ENCODE results near the gene NTS.

The NTS gene

GRCh38 chr12:85834378-85834777 lies 39.7 kb upstream of the NTS start:
- POLR2A ChIA-PET, result no interaction called here
- CTCF ChIA-PET, result no interaction called here
- TF ChIP-seq OSR2 (tag by site-specific recombination; IDR thresholded peaks at IDR 0.05), result peak; percentile 89
- TF ChIP-seq ZNF433 (tag by site-specific recombination; IDR thresholded peaks at IDR 0.05; ENCODE audit: low read depth), result no peak
- no peak for TF ChIP-seq ZNF571 (tag by site-specific recombination; IDR thresholded peaks at IDR 0.05)
- peak; percentile 30; the same call in 1 of the 2 replicates for TF ChIP-seq ZNF76 (tag by site-specific recombination; IDR thresholded peaks at IDR 0.05; ENCODE audit: borderline replicate concordance, low read depth)
- TF ChIP-seq ZNF768 (tag by site-specific recombination; IDR thresholded peaks at IDR 0.05), result no peak
- TF ChIP-seq, protein P1, sequence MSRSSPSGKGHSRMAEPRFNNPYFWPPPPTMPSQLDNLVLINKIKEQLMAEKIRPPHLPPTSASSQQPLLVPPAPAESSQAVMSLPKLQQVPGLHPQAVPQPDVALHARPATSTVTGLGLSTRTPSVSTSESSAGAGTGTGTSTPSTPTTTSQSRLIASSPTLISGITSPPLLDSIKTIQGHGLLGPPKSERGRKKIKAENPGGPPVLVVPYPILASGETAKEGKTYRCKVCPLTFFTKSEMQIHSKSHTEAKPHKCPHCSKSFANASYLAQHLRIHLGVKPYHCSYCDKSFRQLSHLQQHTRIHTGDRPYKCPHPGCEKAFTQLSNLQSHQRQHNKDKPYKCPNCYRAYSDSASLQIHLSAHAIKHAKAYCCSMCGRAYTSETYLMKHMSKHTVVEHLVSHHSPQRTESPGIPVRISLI (tag by site-specific recombination; IDR thresholded peaks at IDR 0.05), result no peak
- peak; percentile 63 for TF ChIP-seq ZNF600 (tag by site-specific recombination; IDR thresholded peaks at IDR 0.05)
- TF ChIP-seq, protein P2, sequence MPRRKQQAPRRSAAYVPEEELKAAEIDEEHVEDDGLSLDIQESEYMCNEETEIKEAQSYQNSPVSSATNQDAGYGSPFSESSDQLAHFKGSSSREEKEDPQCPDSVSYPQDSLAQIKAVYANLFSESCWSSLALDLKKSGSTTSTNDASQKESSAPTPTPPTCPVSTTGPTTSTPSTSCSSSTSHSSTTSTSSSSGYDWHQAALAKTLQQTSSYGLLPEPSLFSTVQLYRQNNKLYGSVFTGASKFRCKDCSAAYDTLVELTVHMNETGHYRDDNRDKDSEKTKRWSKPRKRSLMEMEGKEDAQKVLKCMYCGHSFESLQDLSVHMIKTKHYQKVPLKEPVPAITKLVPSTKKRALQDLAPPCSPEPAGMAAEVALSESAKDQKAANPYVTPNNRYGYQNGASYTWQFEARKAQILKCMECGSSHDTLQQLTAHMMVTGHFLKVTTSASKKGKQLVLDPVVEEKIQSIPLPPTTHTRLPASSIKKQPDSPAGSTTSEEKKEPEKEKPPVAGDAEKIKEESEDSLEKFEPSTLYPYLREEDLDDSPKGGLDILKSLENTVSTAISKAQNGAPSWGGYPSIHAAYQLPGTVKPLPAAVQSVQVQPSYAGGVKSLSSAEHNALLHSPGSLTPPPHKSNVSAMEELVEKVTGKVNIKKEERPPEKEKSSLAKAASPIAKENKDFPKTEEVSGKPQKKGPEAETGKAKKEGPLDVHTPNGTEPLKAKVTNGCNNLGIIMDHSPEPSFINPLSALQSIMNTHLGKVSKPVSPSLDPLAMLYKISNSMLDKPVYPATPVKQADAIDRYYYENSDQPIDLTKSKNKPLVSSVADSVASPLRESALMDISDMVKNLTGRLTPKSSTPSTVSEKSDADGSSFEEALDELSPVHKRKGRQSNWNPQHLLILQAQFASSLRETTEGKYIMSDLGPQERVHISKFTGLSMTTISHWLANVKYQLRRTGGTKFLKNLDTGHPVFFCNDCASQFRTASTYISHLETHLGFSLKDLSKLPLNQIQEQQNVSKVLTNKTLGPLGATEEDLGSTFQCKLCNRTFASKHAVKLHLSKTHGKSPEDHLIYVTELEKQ (tag by site-specific recombination; IDR thresholded peaks at IDR 0.05; ENCODE audit: borderline replicate concordance), result peak; percentile 95
- peak; percentile 70 for TF ChIP-seq KLF10 (tag by site-specific recombination; IDR thresholded peaks at IDR 0.05)
- TF ChIP-seq IKZF3 (tag by site-specific recombination; IDR thresholded peaks at IDR 0.05), result peak; percentile 96
- TF ChIP-seq ZNF585B (tag by site-specific recombination; IDR thresholded peaks at IDR 0.05), result no peak
- peak; percentile 86 for TF ChIP-seq ZNF24 (tag by site-specific recombination; IDR thresholded peaks at IDR 0.05)
- TF ChIP-seq EGR2 (tag by site-specific recombination; IDR thresholded peaks at IDR 0.05; ENCODE audit: low read depth), result no peak
- TF ChIP-seq ZFP69B (tag by site-specific recombination; IDR thresholded peaks at IDR 0.05), result peak; percentile 50; the same call in 1 of the 2 replicates
- TF ChIP-seq ZNF184 (tag by site-specific recombination; IDR thresholded peaks at IDR 0.05), result peak; percentile 14; the same call in 1 of the 2 replicates
- peak; percentile 80 for TF ChIP-seq BCL11A (tag by site-specific recombination; IDR thresholded peaks at IDR 0.05; ENCODE audit: low read depth)
- no peak for TF ChIP-seq ZNF555 (tag by site-specific recombination; conservative IDR thresholded peaks at IDR 0.05)
- TF ChIP-seq ZNF146 (tag by site-specific recombination; IDR thresholded peaks at IDR 0.05), result 0 out of 2 replicates have a peak, but pooled peaks have one; percentile 36
- no peak for TF ChIP-seq ZNF521 (tag by site-specific recombination; IDR thresholded peaks at IDR 0.05)
- TF ChIP-seq ZNF544 (tag by site-specific recombination; IDR thresholded peaks at IDR 0.05), result no peak
- TF ChIP-seq SP2 (tag by site-specific recombination; IDR thresholded peaks at IDR 0.05), result 0 out of 2 replicates have a peak, but pooled peaks have one; percentile 9
- TF ChIP-seq ZNF623 (tag by site-specific recombination; IDR thresholded peaks at IDR 0.05), result no peak
- no peak for TF ChIP-seq ZNF266 (tag by site-specific recombination; IDR thresholded peaks at IDR 0.05; ENCODE audit: low read depth)
- TF ChIP-seq, protein P3, sequence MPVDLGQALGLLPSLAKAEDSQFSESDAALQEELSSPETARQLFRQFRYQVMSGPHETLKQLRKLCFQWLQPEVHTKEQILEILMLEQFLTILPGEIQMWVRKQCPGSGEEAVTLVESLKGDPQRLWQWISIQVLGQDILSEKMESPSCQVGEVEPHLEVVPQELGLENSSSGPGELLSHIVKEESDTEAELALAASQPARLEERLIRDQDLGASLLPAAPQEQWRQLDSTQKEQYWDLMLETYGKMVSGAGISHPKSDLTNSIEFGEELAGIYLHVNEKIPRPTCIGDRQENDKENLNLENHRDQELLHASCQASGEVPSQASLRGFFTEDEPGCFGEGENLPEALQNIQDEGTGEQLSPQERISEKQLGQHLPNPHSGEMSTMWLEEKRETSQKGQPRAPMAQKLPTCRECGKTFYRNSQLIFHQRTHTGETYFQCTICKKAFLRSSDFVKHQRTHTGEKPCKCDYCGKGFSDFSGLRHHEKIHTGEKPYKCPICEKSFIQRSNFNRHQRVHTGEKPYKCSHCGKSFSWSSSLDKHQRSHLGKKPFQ (tag by site-specific recombination; IDR thresholded peaks at IDR 0.05), result 0 out of 2 replicates have a peak, but pooled peaks have one; percentile 37
- peak; percentile 92 for TF ChIP-seq BCL11B (tag by site-specific recombination; IDR thresholded peaks at IDR 0.05; ENCODE audit: low read depth)
- no peak for TF ChIP-seq ZNF830 (tag by site-specific recombination; IDR thresholded peaks at IDR 0.05; ENCODE audit: low read depth)
- no peak for TF ChIP-seq PRDM2 (tag by site-specific recombination; IDR thresholded peaks at IDR 0.05; ENCODE audit: borderline replicate concordance)
- TF ChIP-seq GFI1B (tag by site-specific recombination; IDR thresholded peaks at IDR 0.05), result peak; percentile 97

More at GRCh38 chr12:85834378-85834777, 39.7 kb upstream of the NTS start:
- Histone ChIP-seq H3K27ac (ENCODE audit: extremely low read depth, low read depth, low read length) (no peak overlapping the region), H3K36me3 (ENCODE audit: control insufficient read depth in 2 of 2, insufficient read depth in 1 of 2, low read length in 2 of 2) (no peaks in the 10 kb centered on the region), H3K4me1 (ENCODE audit: control insufficient read depth, insufficient read depth, low read length) (peaks cover 47% of the 10 kb centered on the region), H3K4me3 (ENCODE audit: low read depth, low read length) (no peak overlapping the region), H3K9me3 (ENCODE audit: control insufficient read depth, insufficient read depth, low read depth, low read length) (no peaks in the 10 kb centered on the region)
